ENCODE results near the gene NTNG1. TPM values are rescaled to one million over a fixed set of nuclear protein-coding genes. Genes with fewer than 3 reads are reported as not detected.

The NTNG1 gene
- total RNA-seq, 1 donor from 2014 or later = 0.79 TPM

- H3K4me1 Mint-ChIP-seq = no peaks in the 10 kb centered on the region
- Histone ChIP-seq H3K9ac (no peak overlapping the region), H3K4me3 (no peak overlapping the region), H3K4me1 (peaks cover 4% of the 10 kb centered on the region), H3K27ac (no peak overlapping the region), H3K36me3 (no peaks in the 10 kb centered on the region), H3K27me3 (no peaks in the 10 kb centered on the region), H3K9me3 (ENCODE audit: low read depth) (no peaks in the 10 kb centered on the region), H3K4me2 (no peak overlapping the region), H3F3A (ENCODE audit: low read depth) (no peaks in the 10 kb centered on the region), H3K79me2 (ENCODE audit: low read depth) (no peaks in the 10 kb centered on the region), H2AFZ (replicated peaks) (no peak overlapping the region), H4K20me1 (ENCODE audit: low read depth) (no peaks in the 10 kb centered on the region)
- no peaks in the 10 kb centered on the region for H3K27me3 Mint-ChIP-seq (ENCODE audit: insufficient read depth, low read depth)
- H3K36me3 Mint-ChIP-seq = no peaks in the 10 kb centered on the region
- DNase-seq (ENCODE audit: low spot score) = no peak
- TF ChIP-seq CTCF (IDR thresholded peaks at IDR 0.05) (no peak), EZH2 (IDR thresholded peaks at IDR 0.05) (no peak), EZH2phosphoT487 (IDR thresholded peaks at IDR 0.05) (no peak)
- no peak overlapping the region for H3K27ac Mint-ChIP-seq
- no peak overlapping the region for H3K4me3 Mint-ChIP-seq
- no peaks in the 10 kb centered on the region for H3K9me3 Mint-ChIP-seq
Observed at GRCh38 chr1:107327446-107327845, 186.6 kb downstream of the NTNG1 start.

GRCh38 chr1:107328087-107328486 is 187.2 kb downstream of the NTNG1 start:
- no peaks in the 10 kb centered on the region for H3K36me3 Mint-ChIP-seq
- H3K27ac Mint-ChIP-seq = no peak overlapping the region

GRCh38 chr1:107339775-107340174 is 198.9 kb downstream of the NTNG1 start:
- H3K79me2 ChIP-seq (ENCODE audit: low read depth) = no peaks in the 10 kb centered on the region
- Mint-ChIP-seq H3K4me3 (no peak overlapping the region), H3K27me3 (ENCODE audit: insufficient read depth, low read depth) (peaks cover 2% of the 10 kb centered on the region), H3K9me3 (peaks cover 2% of the 10 kb centered on the region), H3K4me1 (peaks cover 17% of the 10 kb centered on the region), H3K27ac (no peak overlapping the region), H3K36me3 (no peaks in the 10 kb centered on the region)
- H3K4me1 ChIP-seq = peaks cover 16% of the 10 kb centered on the region
- no peaks in the 10 kb centered on the region for H3K27me3 ChIP-seq
- H4K20me1 ChIP-seq (ENCODE audit: low read depth) = no peaks in the 10 kb centered on the region
- H3K4me3 ChIP-seq = no peak overlapping the region
- H3K36me3 ChIP-seq = no peaks in the 10 kb centered on the region
- H3F3A ChIP-seq (ENCODE audit: low read depth) = no peaks in the 10 kb centered on the region
- no peaks in the 10 kb centered on the region for H3K9me3 ChIP-seq (ENCODE audit: low read depth)
- H3K27ac ChIP-seq = no peak overlapping the region
- no peak overlapping the region for H3K4me2 ChIP-seq
- no peak overlapping the region for H2AFZ ChIP-seq (replicated peaks)
- H3K9ac ChIP-seq = no peak overlapping the region
- no peak for TF ChIP-seq EZH2 (IDR thresholded peaks at IDR 0.05)
- no peak for TF ChIP-seq EZH2phosphoT487 (IDR thresholded peaks at IDR 0.05)
- no peak for TF ChIP-seq CTCF (IDR thresholded peaks at IDR 0.05)
- no peak for DNase-seq (ENCODE audit: low spot score)

More at GRCh38 chr1:107328087-107328486, 187.2 kb downstream of the NTNG1 start:
- Histone ChIP-seq H3K79me2 (ENCODE audit: low read depth) (no peaks in the 10 kb centered on the region), H4K20me1 (ENCODE audit: low read depth) (no peaks in the 10 kb centered on the region), H3K9ac (no peak overlapping the region), H3K4me1 (peaks cover 8% of the 10 kb centered on the region), H3K9me3 (ENCODE audit: low read depth) (no peaks in the 10 kb centered on the region), H3K27me3 (no peaks in the 10 kb centered on the region), H3K4me3 (no peak overlapping the region), H3K36me3 (no peaks in the 10 kb centered on the region), H3K27ac (no peak overlapping the region), H3F3A (ENCODE audit: low read depth) (no peaks in the 10 kb centered on the region), H3K4me2 (no peak overlapping the region), H2AFZ (replicated peaks) (no peak overlapping the region)
- Mint-ChIP-seq H3K4me1 (no peaks in the 10 kb centered on the region), H3K4me3 (no peak overlapping the region), H3K27me3 (ENCODE audit: insufficient read depth, low read depth) (no peaks in the 10 kb centered on the region), H3K9me3 (no peaks in the 10 kb centered on the region)
- DNase-seq (ENCODE audit: low spot score) = no peak
- TF ChIP-seq EZH2 (IDR thresholded peaks at IDR 0.05) (no peak), CTCF (IDR thresholded peaks at IDR 0.05) (no peak), EZH2phosphoT487 (IDR thresholded peaks at IDR 0.05) (no peak)

Data from neural progenitor cell (in vitro differentiated cells).